T-helper 17 cell (primary cell): ENCODE data around the gene SYNPO2. TPM values are rescaled to one million over a fixed set of nuclear protein-coding genes. Genes with fewer than 3 reads are reported as not detected.

Experiments used
- ATAC-seq: fragments of 150-1000 bp; cut with Tn5 transposase; 2 replicates; pipeline ENCODE4 v1.10.0; 2021; ENCODE audit warnings: mild to moderate bottlenecking, moderate library complexity
- DNase-seq, 3 donors: peaks; one replicate each; pipeline versions ENCODE4 v3.0.0 to v3.0.0-alpha.2; 2020 to 2021
- H3K9me3 ChIP-seq: one replicate; pipeline ENCODE4 v1.7.0; 2013; ENCODE audit warnings: low read length, mild to moderate bottlenecking; ENCODE audit not compliant: control insufficient read depth, poor library complexity, severe bottlenecking
- H3K27ac Mint-ChIP-seq: one replicate; pipeline ENCODE4 v1.8.0; 2022; ENCODE audit warnings: mild to moderate bottlenecking, moderate library complexity, mixed read lengths
- H3K27me3 Mint-ChIP-seq: one replicate; pipeline ENCODE4 v1.8.0; 2022; ENCODE audit warnings: mixed read lengths
- H3K36me3 Mint-ChIP-seq: one replicate; pipeline ENCODE4 v1.8.0; 2022; ENCODE audit warnings: low read depth, mixed read lengths
- H3K4me1 Mint-ChIP-seq: one replicate; pipeline ENCODE4 v1.8.0; 2022; ENCODE audit warnings: mild to moderate bottlenecking, mixed read lengths
- H3K4me3 Mint-ChIP-seq: one replicate; pipeline ENCODE4 v1.8.0; 2022; ENCODE audit warnings: mild to moderate bottlenecking, moderate library complexity, mixed read lengths
- total RNA-seq, 4 donors: library from RNA in 2 of 4; stranded (reverse) in 2 of 4; gene quantifications; one replicate each; pipeline ENCODE4 v1.2.3 and lab custom pipeline; 2022 to 2026

SYNPO2 gene
- total RNA-seq, 2 donors from 2014 or later = 0.37 to 0.72 TPM

DNA sequence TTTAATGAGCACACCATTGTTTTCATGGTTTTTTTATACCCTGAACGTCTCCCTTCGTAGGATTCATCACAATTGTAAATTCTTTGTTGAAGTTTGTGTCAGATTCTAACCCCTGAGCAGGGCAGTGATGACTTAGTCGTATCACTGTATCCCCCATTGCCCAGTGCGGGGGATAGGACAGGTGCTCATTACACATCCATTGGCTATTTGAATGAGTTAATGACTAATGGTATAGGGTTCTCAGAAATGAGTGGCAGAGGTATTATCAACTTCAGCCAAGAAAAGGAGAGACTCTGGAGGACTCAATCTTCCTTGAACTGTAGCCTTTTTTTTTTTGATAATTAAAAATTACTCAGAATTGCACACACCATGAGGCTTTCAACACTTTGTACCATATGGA lies 64.6 kb downstream of the SYNPO2 start:
- H3K36me3 Mint-ChIP-seq = no peaks in the 10 kb centered on the region

DNA sequence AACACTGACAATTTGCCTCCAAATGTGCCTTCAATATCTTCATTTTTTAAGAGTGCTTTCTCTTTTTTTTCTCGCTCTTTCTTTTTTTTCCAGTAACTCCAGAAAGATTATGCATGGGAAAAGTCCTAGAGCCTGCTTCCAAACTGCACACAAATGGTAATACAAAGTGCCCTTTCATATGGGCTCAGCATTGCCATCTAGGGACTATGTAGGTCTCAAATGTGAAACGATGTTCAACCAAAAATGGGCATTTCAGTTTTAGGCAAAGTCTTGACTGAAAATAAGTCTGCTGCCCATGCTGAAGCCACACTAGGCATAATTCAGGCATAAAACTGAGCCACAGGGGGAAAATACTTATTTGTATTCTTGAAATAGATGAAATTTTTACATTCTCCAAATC lies 65.6 kb downstream of the SYNPO2 start:
- Mint-ChIP-seq H3K27me3 (peaks cover 27% of the 10 kb centered on the region), H3K4me3 (no peak overlapping the region), H3K4me1 (peaks cover 2% of the 10 kb centered on the region), H3K27ac (no peak overlapping the region), H3K36me3 (no peaks in the 10 kb centered on the region)
- no peak for ATAC-seq
- no peaks in the 10 kb centered on the region for H3K9me3 ChIP-seq
- DNase-seq = no peak

More for the DNA sequence above, 64.6 kb downstream of the SYNPO2 start:
- Mint-ChIP-seq H3K27ac (no peak overlapping the region), H3K4me3 (no peak overlapping the region), H3K4me1 (peaks cover 2% of the 10 kb centered on the region), H3K27me3 (peaks cover 17% of the 10 kb centered on the region)
- DNase-seq = no peak
- no peaks in the 10 kb centered on the region for H3K9me3 ChIP-seq
- ATAC-seq = no peak

DNA sequence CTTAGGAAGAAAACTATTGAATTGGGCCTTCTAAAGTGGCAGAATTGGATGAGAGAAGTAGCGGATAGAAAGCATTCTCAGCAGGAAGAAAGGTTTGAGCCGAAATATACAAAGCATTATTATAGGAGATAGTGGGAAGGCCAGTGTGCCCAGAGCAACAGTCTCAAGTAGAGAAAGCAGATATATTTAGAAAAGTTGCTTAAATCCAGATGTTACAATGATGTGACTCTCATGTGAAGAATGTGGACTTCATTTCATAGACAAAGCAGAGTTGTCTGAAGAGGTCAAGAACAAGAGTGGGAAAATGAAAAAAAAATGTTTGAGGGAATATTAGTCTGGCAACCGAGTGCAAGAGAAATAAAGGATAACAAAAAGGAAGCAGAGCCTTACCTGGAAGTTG lies 66.9 kb downstream of the SYNPO2 start:
- no peak overlapping the region for H3K4me3 Mint-ChIP-seq

DNA sequence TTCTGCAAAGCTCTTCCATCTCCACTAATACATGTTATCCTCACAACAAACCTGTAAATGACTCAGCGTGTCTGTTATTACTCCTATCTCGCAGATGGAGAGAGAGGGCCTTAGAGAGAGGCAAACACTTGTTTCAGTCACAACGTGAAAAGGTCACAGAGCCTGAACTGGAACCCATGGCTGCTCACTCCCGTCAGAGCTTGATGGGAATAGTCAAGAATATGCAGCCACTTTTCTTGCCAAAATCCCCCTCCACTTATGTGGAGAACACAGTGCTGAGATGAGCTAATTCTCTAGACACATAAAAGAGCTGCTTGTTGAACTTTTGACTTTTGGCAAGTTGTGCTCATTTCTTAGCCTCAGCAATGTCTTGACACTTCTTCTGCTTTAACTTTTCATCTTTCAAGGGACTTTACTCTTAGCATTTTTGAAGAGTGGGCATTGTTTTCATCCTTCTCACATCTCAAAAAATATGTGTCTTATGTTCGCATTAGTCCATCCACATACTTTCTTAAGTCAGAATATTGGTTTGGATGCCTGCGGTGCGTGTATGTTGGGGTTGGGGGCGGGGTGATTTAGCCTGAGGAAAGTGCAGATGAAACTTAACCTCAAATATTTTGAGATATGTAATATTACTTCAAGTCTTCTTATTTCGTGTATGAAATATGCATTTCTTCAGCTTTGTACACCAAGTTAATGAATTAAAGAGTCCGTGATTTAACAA lies 69.2 kb downstream of the SYNPO2 start:
- Mint-ChIP-seq H3K27me3 (peaks cover 50% of the 10 kb centered on the region), H3K4me1 (peaks cover 2% of the 10 kb centered on the region), H3K4me3 (no peak overlapping the region), H3K36me3 (peaks cover 3% of the 10 kb centered on the region), H3K27ac (no peak overlapping the region)
- H3K9me3 ChIP-seq = no peaks in the 10 kb centered on the region
- no peak for DNase-seq
- no peak for ATAC-seq

More for the DNA sequence above, 66.9 kb downstream of the SYNPO2 start:
- peaks cover 1% of the 10 kb centered on the region for H3K36me3 Mint-ChIP-seq
- no peaks in the 10 kb centered on the region for H3K9me3 ChIP-seq
- H3K27me3 Mint-ChIP-seq = peaks cover 36% of the 10 kb centered on the region
- DNase-seq = no peak
- peaks cover 2% of the 10 kb centered on the region for H3K4me1 Mint-ChIP-seq
- ATAC-seq = no peak
- no peak overlapping the region for H3K27ac Mint-ChIP-seq

DNA sequence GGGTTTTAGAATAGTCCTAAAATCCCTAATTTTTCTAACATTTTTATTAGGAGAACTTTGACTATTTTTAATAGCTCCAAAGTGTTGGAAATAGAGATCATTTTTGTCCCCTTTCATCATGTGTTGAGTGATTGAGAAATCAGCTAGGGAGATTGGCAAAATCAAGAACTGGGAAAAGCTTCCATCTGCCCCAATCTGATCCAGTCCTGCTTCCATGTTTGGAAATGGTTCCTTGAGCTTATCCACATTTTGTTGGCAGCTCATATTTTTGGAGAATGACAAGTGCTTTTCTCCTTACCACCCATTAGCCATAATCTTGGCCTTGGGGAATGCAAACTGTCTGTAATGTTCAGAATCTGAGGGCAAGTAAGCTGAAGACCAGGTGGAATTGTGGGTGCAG lies 73.9 kb downstream of the SYNPO2 start:
- H3K36me3 Mint-ChIP-seq = peaks cover 3% of the 10 kb centered on the region

DNA sequence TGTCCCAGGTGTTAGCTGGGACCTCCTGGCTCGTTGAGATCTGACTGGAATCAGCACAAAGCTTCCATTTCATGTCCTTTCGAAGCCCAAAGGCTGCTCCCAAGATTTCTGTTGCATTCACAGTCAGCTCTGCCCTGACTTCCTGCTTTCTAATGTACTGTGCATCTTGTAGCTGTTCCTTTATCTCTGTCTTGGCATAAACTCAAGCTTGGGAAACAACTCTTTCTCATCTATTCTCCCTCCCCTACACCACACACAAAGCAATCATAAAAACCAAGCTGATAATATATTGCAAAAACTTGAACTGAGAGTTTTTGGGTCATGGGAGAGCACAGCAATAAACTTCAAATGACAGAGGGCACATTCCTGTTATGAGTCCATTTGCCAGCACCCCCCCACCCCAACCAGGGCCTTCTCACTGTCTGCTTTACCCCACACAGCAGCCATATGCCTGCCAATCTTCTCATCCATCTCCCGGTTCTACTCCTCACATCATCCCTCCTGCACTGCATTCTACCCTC lies 76.3 kb downstream of the SYNPO2 start:
- H3K27ac Mint-ChIP-seq = no peak overlapping the region
- ATAC-seq = no peak
- DNase-seq = no peak
- H3K9me3 ChIP-seq = no peaks in the 10 kb centered on the region
- H3K27me3 Mint-ChIP-seq = peaks cover 20% of the 10 kb centered on the region
- peaks cover 3% of the 10 kb centered on the region for H3K36me3 Mint-ChIP-seq
- no peak overlapping the region for H3K4me3 Mint-ChIP-seq
- H3K4me1 Mint-ChIP-seq = peaks cover 9% of the 10 kb centered on the region

More for the DNA sequence above, 73.9 kb downstream of the SYNPO2 start:
- H3K27me3 Mint-ChIP-seq = peaks cover 42% of the 10 kb centered on the region
- no peak overlapping the region for H3K27ac Mint-ChIP-seq
- ATAC-seq (no peak), DNase-seq (no peak)
- H3K4me3 Mint-ChIP-seq = no peak overlapping the region
- H3K4me1 Mint-ChIP-seq = peaks cover 2% of the 10 kb centered on the region
- H3K9me3 ChIP-seq = no peaks in the 10 kb centered on the region

DNA sequence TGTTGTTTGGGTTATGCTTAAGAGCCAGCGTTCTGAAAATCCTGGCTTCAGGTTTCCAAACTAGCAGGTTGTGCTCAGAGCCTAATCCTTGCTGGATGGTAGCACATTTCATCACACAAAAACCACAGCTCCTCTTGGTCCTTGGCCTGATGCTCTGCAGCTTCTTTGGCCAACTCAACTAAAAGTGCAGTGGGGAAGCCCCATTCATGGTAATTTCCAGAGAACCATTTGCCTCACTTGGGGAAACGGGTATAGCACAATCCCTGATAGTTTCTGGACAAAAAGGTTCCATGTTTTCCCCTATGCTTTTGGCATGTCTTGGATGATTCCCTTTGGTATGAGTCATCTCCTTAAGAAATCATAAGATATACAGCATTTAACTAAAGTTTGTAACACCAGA lies 78.7 kb downstream of the SYNPO2 start:
- H3K4me3 Mint-ChIP-seq = no peak overlapping the region

DNA sequence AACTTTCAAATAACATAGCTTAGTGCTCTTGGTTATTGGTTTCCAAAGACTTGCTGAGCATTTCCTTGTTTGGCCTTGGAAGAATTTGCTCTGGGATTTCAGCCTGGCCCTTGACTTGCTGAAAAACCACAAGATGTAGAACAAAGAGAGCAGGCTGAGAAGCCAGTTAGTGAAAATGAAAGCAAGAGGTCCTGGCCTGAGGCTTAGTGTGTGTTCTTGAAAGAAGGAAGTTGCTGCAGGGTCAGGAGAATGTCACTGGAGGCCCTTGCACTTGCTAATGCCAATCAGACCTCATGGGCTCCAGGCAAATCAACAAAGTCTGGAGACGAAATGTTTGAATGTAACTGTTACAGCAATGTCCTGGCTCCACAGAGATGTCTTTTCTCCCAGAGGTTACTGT lies 79.4 kb downstream of the SYNPO2 start:
- ATAC-seq (peak; percentile 50), DNase-seq (no peak)
- no peaks in the 10 kb centered on the region for H3K9me3 ChIP-seq
- H3K27ac Mint-ChIP-seq = peak overlapping the region; percentile 21
- no peak overlapping the region for H3K4me3 Mint-ChIP-seq
- H3K4me1 Mint-ChIP-seq = peaks cover 9% of the 10 kb centered on the region
- peaks cover 4% of the 10 kb centered on the region for H3K27me3 Mint-ChIP-seq
- no peaks in the 10 kb centered on the region for H3K36me3 Mint-ChIP-seq

More for the DNA sequence above, 78.7 kb downstream of the SYNPO2 start:
- no peak for DNase-seq
- Mint-ChIP-seq H3K27ac (no peak overlapping the region), H3K4me1 (peaks cover 9% of the 10 kb centered on the region), H3K36me3 (no peaks in the 10 kb centered on the region), H3K27me3 (peaks cover 4% of the 10 kb centered on the region)
- H3K9me3 ChIP-seq = no peaks in the 10 kb centered on the region
- no peak for ATAC-seq

DNA sequence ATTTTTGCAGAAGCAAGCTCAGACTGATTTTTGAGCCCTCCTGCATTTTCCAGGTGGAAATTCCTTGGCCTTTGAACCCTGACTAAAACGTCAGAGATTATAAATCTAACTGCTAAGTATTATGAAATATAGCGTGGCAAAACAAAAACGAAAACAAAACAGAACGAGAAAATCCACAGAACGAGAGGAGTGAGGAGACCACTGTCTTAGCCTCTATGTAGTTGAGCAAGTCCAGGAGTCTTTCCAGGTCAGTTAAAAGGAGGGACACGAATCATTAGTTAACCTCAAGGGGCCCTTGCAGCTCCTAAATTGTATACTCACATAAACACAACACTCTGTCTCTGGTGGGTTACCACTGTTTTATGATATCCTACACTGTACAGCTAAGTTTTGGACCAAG lies 80.2 kb downstream of the SYNPO2 start:
- ATAC-seq (no peak), DNase-seq (no peak)
- Mint-ChIP-seq H3K27me3 (peaks cover 4% of the 10 kb centered on the region), H3K4me1 (peaks cover 9% of the 10 kb centered on the region), H3K36me3 (no peaks in the 10 kb centered on the region), H3K27ac (peak overlapping the region; percentile 21), H3K4me3 (no peak overlapping the region)
- H3K9me3 ChIP-seq = no peaks in the 10 kb centered on the region

DNA sequence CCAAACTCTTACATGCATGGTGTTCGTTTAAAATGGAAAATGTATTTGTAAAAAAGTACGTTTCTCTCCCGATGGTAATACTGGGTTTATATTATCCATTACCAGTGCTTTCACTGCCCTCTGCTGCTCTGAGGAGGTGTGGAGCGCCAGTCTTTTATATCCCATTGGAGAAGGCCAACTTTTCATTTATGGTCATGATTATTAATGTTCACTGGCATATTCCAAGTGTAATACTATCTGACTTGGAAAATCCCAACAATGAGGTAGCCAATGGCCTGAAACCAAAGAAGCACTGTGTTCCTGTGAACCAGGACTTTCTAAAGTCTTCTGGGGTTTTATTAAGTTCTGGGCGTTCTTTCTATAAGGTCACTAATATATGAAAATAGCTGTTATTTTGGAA lies 80.7 kb downstream of the SYNPO2 start:
- Mint-ChIP-seq H3K36me3 (no peaks in the 10 kb centered on the region), H3K27ac (no peak overlapping the region), H3K4me3 (no peak overlapping the region), H3K4me1 (peaks cover 9% of the 10 kb centered on the region), H3K27me3 (peaks cover 6% of the 10 kb centered on the region)
- no peaks in the 10 kb centered on the region for H3K9me3 ChIP-seq
- ATAC-seq = no peak
- DNase-seq = no peak

DNA sequence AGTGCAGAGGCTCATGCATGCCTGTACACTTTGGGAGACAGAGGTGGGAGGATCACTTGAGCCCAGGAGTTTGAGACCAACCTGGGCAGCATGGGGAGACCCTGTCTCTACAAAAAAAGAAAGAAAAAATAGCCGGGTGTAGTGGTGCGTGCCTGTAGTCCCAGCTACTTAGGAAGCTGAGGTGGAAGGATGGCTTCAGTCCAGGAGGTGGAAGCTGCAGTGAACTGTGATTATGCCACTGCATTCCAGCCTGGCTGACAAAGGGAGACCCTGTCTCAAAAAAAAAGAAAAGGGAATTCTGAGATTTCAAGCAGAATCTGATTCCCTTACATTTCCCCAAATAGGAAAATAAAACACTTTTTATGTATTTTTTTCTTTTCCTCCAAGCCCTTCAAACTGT lies 83.5 kb downstream of the SYNPO2 start:
- no peaks in the 10 kb centered on the region for H3K9me3 ChIP-seq
- no peak for DNase-seq
- ATAC-seq = no peak

DNA sequence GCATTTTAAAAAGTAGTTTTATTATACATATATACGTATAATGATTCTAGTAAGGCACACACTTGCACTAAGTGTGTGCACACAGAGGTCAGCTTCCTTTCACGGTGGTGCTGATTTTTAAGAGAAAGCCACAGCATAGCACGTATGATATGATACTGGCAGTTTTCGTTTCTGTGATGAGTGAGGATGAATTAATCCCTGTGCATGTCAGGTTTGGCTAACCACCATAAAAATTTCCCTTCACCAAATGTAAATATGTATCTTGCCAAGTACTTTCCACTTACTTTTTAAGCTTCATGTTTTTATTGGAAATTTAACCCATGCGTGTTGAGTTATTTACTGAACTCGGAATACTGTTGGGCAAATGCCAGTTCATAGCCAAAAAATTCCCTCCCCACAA lies 84.6 kb downstream of the SYNPO2 start:
- peaks cover 13% of the 10 kb centered on the region for H3K27me3 Mint-ChIP-seq
- H3K4me1 Mint-ChIP-seq = peaks cover 5% of the 10 kb centered on the region
- no peak overlapping the region for H3K4me3 Mint-ChIP-seq
- DNase-seq (no peak), ATAC-seq (no peak)
- no peaks in the 10 kb centered on the region for H3K36me3 Mint-ChIP-seq
- H3K27ac Mint-ChIP-seq = no peak overlapping the region
- H3K9me3 ChIP-seq = no peaks in the 10 kb centered on the region

More for the DNA sequence above, 83.5 kb downstream of the SYNPO2 start:
- Mint-ChIP-seq H3K36me3 (no peaks in the 10 kb centered on the region), H3K27me3 (peaks cover 13% of the 10 kb centered on the region), H3K27ac (no peak overlapping the region), H3K4me3 (no peak overlapping the region), H3K4me1 (peaks cover 9% of the 10 kb centered on the region)

DNA sequence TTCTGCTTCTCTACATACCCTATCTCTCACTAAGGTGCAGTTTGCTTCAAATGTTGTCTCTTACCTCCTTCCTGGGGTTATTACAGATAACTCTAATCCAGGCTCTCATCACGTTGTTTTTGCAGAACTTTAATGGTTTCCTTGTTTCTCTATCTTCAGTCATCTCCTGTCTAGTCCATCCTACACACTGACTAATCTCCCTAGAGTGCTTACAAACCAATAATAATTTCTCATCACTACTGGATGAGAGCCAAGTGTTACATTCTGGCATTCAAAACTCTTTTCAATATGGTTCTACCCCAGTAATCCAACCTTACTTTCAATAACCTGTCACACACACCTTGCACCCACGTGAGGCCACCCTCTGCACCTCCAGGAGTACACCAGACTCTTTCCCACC lies 86.1 kb downstream of the SYNPO2 start:
- Mint-ChIP-seq H3K4me1 (peaks cover 2% of the 10 kb centered on the region), H3K27ac (no peak overlapping the region), H3K27me3 (peaks cover 23% of the 10 kb centered on the region)

More for the DNA sequence above, 86.1 kb downstream of the SYNPO2 start:
- no peak for DNase-seq
- ATAC-seq = no peak
- Mint-ChIP-seq H3K4me3 (peak overlapping the region; percentile 55), H3K36me3 (no peaks in the 10 kb centered on the region)
- H3K9me3 ChIP-seq = no peaks in the 10 kb centered on the region
